Activated gamma-delta T cell (primary cell): Measurements from ENCODE around the gene SLC28A1.
"Not testable (repeated sequence)": the region's sequence is repeated elsewhere in the genome, so short reads cannot be mapped to it uniquely, and the experiment has no call there.

Experiments used
- DNase-seq: peaks from one replicate; lab custom pipeline; 2025; lab: John Stamatoyannopoulos, UW

Gene SLC28A1

DNA sequence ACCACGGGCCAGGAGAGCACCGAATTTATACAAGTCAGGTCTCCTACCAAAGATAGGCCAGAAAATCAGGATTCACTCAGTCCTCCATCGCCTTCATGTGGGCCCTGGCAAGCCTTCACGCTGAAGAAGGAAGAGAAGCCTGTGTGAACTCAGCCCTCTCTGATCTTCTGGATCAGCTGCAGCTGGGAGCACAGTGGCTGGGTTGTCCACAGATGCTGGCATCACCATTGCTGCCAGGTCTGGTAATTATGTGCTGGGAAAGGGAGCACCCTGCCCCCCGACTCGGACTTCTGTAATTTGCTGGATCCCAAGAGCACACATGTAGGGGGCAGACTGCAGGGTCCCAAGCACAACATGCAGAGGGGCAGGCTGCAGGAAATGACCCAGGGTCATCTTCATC, 84.8 kb downstream of the SLC28A1 start:
- no peak for DNase-seq

DNA sequence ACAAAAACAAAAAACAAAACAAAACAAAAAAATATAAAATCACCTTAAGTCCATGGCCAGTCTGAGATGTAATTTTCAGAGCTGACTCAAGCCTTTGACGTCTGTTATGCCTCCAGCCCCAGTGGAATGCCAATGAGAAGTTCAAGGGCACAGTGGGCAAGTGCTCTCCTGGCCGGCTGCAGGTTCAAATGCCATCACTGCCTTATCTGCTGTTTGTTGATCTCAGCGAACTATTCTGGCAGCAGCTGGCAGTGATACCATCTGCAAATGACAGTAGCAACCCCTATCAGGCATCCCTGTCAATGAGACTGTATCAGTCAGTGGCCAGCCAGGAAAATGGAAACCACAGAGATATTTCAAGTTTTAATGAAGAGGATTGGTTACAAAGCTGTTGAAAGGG, 86.4 kb downstream of the SLC28A1 start:
- no peak for DNase-seq

DNA sequence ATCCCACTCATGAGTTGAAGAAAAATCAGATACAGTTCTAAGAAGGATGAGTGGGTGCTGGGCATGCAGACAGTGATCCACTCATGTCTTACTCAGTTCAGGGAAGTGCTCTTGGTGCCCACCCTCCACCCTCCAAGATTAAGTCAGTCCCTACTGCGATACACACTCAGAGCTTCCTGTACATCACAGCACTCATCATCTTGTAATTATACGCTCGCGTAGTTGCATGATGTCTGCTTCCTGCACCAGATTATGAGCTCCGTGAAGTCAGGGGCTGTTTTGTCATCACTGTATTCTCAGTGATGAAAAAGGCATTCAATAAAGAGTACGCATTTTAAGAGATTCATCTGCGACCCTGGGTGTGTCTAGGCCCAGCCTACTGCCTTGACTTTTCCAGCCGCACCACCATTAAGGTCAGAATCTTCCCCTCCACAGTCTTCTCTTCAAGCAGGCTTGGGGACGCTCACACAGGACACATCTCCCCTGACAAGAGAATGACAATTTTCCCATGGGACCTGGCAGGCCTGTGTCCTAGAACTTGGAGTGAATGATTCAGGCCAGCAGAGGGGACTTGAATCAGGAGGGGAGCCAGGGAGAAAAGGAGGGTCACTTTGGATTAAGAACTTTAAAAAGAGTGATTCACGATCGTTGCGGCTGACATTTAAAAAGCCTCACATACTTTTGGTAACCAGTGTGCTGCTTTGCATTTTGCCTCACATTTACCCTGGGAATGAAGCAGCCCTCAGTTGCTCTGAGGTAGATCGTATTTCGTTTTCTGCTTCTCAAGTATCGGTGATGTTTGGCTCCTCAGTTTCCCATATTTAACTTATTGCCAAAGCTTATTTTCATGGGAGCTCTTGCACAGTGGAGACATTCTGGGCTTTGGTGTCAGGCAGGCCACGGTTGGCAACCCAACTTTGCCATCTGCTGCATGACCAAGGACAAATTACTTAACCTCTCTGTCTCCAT, 89.3 kb downstream of the SLC28A1 start:
- no peak for DNase-seq

DNA sequence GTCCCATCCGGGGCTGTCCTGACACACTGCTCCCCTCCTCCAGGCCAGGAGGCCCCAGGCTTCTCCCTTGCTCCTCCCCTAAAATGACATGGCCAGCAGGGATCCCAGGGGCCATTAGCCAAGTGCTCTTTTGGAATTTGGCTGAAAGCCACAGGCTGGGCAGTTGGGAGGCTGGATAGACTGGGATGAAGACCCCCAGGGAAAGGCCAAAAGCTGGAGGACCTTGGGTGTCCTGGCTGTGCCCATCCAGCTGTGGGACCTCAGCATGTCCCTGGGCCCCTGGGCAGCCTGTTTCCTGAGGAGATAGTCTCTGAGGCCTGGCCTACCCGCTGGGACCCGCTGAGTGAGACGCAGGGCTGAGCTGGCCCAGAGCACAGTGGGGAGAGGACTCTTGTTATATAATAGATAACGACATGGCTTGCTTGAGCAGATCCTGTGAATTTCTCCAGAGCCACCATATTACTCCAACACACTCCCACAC, 91.4 kb downstream of the SLC28A1 start:
- DNase-seq, result no peak

DNA sequence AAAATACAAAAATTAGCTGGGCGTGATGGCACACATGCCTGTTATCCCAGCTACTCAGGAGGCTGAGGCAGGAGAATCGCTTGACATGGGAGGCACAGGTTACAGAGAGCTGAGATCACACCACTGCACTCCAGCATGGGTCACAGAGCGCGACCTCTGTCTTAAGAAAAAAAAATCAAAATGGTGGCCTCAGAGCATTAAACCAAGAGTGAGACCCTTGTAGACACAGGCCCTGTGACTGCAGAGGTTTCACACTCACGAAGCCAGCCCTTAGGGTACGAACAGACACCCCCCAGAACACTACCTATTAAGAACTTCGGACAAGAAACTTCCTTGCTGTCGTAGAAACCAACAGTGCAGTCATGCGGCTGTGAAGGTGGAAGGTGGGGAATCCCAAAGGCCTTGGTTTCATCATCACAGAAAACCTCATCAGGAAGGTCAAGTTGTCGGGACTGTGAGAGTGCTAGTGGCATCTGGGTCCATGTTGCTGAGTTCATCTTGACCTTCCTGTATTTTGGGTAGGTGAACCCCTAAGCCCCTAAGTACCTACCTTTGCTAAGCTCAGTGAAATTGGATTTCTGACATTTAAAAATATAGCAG, 92.4 kb downstream of the SLC28A1 start:
- DNase-seq, result no peak

DNA sequence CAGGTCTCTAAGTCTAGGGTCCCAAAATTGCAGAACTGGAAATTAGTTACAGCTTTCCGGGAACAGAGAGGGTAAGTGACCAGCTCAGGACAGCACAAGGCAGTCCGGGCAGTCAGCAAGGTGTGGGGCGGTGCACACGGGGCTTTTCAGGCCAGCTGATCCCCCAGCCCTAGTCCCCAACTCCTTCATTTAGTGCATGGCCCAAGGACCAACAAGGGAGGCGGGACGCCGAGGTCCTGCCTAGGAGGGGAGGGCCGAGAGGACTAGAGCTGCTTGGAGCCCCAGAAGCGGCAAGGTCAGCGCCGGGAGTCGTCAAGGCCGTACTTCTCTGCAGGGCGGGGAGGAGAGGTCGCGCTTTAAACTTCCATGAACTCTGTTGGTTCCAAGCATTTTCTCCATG, 95.2 kb downstream of the SLC28A1 start:
- no peak for DNase-seq

DNA sequence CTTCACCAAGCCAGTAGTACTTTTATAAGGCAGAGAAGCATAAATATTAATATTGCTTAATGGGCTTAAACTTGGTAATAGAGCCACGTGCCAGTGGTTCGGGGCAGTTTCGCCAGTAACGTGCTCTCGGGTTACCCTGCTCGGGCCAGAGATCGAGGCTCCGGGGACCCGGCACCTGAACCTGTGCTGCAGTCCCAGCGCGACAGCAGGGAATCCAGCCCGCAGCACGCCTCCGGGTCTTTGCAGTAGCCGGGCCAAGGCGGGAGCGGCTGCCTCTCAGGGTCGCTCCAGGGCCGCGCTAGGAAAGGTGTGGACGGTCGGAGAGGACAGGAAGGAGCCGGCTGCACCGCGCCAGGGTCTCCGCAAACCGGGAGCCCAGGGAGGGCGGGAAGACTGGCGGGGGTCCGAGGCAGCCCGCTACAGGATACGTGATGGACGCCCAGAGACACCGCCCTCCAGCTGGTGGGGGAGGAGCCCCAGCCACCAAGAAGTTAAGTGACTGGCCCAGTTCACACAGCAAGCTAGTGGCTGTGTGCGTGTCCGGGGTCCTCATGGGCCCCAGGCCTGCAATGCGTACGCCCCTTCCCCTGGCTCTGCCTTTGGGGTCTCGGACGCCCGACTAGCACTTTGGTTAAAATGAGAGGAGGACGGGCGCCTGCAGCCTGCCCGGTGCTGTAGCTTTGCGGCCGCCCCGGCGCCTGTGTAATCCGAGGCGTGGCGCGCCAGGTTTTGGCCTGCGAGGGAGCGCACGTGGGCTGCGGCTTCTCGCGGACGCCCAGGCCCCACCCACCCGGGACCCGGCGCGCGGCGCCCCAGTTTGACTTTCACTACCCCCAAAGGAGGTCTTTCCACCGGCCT, 96.0 kb downstream of the SLC28A1 start:
- peak; percentile 90 for DNase-seq

DNA sequence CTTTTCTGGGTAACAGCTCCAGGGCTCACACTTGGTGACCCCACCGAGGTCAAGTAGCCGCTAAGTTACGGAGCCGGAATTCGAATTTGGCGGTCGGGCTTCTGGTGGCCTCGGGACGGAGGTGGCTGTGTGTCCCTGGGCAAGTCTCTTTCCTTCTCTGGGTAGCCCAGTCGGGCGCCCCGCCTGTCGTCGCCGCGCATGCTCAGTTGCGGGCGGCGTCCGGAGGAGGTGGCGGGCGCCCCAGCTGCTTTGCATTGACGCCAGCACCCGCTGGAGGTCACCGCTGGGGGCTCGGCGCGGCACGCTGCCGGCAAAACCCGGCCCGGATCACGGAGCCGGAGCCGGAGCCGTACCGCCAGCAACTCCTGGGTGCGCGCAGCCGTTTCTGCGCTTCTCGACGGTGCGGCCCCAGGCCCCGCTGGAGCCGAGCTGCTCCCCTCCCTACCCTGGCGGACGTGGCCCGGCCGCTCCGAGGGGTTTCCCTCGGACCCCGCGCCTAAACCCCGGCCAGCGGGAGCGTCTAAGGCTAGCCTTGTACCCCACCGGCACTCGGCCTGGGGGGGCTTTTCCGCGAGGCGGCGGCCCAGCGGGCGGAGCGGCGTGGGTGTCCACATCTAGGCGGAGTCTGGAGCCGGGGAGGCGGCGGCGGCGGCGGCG, 96.7 kb downstream of the SLC28A1 start:
- DNase-seq, result peak; percentile 97

DNA sequence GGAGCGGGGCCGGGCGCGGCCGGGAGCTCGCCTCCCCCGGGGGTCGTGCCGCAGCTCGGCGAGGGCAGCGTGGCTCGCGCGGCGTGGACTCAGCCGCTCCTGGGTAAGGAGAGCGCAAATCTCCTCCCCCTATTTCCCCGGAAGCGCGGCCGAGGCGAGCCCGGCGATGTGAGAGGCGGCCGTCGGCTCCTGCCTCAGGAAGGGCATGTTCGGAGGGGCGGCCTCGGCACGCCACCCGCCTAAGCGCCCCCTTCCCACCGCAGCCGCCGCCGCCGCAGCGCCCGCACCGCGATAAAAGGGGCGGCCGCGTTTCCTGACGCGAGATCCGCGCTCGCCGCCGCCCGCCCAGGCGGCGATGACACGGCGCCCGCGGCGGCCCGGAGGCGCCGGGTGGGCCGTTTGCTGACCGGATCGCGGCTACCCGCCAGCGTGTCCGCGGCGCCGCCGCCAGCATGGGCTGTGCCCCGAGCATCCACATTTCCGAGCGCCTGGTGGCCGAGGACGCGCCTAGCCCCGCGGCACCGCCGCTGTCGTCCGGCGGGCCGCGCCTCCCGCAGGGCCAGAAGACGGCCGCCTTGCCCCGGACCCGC, 97.3 kb downstream of the SLC28A1 start, which contains the start of gene PDE8A:
PDE8A (plus strand) TSS at position 146 of the 590 bp plus-strand sequence; CDS start at position 453, 307 bp downstream.
- peak; percentile 62 for DNase-seq

DNA sequence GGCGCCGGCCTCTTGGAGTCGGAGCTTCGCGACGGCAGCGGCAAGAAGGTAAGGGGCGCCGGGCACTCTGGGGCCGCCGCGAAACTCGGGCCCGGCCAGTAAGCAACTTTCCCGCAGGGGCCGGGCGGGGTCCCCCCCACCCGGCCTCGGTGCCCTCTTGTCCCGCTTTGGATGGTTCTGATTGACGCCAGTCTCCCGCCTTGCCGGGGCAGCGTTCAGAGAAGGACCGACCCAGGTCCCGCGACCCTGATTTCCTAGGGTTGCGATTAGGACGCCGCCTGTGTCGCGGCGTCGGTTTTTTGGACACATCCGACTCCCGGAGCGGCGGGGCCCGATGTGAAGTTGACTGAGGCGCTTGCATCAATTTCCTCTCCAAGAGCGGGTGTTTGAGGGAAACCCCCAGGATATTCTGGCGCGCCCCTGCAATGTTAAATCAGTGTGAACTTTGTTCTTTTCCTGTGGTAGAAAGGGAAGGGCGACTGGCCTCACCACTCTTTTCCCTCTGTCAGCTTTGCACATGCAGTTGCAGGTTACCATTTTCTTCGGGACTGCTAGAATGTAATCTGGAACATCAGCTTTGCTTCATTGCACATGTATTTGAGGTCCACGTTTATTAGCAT, 97.9 kb downstream of the SLC28A1 start:
- DNase-seq, result peak; percentile 41

DNA sequence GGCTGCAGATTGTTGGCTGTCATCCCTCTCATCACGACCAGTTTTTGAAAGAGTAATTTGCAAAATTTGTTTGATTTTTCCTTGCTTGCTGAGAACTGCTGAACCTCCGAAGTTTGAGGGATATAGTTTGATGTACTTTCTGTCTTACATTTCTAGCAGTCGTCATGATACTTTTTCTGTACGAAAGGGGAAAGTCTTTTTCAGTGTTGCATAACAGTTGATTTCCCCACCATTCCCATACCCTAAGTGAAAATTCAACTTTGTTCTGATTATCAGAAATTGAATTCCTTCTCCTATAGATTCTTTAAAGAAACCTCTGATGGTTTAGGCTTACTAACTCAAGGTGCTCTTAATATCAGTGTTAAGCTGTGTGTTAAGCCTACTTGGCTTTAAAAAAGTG, 98.8 kb downstream of the SLC28A1 start:
- no peak for DNase-seq

DNA sequence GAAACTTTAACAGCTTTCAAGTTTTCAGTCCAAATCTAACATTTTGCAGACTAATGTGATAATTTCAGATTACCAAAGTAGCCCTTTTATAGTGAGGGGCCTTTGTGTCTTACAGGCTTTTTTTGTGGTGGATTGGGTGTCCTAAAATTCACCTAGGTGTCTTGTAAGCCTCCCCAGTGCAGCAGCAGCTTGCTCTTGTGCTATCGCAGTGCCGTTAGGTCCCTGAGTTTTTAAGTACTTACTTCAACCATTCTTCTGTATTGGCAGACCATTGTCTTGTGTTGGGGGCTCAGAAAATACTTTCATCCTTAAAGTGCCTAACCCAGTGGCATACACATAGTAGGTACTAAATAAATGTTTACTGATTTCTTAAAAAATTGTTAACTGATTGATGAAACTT, 99.2 kb downstream of the SLC28A1 start:
- DNase-seq, result no peak

DNA sequence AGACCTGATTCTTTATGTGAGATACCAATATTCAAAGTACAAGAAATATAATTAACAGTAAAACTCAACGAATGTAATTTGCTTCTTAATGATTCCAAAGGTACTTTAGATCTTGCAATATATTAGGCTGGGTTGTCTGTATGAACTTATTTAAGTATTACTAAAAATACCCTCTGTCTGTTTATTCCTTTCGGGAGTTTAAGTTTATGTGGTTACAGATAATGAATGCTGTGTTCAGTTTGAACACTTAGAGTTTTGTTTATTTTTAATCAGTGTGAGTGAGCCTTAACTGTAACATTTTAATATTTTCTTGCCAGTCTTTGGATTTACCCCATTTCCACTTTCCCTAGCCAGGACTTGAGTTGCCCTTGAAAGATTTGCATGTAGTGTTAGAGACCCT, 100.7 kb downstream of the SLC28A1 start:
- DNase-seq, result no peak

DNA sequence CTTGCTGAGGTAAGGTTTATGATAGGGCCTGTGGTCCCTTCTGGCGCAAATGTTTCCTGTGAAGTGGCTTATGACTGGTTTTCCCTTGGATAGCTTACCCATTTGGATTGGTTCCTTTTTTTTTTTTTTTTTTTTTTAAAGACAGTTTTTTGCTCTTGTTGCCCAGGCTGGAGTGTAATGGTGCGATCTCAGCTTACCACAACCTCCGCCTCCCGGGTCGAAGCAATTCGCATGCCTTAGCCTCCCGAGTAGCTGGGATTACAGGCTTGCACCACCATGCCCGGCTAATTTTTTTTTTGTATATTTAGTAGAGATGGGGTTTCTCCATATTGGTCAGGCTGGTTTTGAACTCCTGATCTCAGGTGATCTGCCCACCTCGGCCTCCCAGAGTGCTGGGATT, 102.9 kb downstream of the SLC28A1 start:
- not testable (repeated sequence) for DNase-seq

DNA sequence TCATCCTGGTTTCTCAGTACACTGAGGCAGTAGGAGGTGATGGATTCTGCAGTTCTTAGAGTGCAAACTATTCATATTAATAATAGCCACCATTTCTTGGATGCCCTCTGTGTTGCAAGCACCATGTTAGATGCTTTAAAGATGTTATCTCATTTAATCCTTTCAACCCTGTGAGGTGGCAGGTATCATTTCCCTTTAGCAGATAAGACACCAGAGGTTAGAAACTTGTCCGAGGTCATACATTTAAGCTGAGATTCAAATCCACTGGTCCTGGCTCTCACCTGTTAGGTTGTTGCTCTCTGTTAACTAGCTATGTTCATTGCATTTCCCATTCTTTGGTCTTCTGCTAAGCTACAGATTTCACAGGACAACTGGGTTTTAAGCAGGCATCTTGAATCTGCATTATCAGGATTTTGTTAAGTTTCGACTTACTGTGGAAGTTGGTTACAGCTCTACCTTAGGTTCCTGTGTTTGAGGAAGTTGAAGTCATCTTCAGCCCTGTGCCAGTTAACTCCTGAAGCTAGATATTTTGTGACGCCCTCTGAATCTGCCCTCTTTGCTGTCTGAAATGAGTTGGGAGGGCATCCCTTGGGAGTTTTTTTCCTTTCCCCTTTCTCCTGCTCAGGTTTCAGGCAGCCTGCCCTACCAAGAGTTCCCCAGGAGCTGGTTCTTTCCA, 103.6 kb downstream of the SLC28A1 start:
- no peak for DNase-seq

DNA sequence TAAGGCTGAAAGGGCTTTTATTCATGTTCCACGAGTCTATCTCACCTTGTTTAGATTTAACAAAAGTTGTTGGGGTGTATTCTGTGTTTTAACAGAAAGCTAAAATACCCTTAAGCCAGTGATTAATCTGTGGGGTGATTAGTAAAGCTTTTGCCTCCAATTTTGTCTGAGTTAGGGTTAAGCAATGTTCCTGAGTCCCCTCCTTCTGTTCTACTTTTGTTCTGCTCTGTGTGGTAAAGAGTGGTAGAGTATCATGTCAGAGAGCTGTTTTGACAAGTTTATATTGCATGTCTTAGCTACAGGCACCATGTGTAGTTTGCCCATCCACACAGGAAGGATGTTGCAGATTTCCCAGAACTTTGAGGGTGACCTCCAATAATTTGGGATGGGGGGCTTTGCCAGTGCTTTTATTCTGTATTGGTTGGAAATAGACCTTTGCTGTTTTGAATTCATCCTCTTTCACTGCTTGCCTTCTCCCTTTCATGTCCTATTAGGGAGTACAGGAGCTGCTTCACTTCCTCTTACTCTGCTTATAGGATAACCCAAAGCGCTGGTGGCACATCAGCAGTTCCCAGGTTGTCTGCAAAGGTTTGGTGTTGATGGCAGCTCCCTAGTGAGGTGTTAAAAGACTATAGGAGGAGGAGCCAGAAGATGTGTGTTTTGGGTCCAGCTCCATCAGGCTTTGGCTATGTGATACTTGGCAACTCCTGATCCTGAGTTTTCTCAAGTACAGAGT, 104.6 kb downstream of the SLC28A1 start:
- DNase-seq, result no peak

DNA sequence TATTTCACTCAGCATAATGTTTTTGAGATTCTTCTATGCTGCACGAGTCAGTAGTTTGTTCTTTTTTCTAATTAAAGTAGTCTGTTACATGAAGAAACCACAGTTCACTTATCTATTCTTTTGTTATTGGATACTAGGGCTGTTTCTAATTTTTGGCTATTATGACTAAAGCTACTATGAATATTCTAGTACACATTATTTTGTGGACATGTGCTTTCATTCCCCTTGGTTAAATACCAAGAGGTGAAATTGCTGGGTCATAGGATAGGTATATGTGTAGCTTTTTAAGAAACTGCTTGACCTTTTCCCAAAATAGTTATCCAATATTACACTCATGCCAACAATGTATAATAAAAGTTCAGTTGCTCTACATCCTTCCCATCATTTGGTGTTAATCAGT, 106.0 kb downstream of the SLC28A1 start:
- DNase-seq, result no peak

DNA sequence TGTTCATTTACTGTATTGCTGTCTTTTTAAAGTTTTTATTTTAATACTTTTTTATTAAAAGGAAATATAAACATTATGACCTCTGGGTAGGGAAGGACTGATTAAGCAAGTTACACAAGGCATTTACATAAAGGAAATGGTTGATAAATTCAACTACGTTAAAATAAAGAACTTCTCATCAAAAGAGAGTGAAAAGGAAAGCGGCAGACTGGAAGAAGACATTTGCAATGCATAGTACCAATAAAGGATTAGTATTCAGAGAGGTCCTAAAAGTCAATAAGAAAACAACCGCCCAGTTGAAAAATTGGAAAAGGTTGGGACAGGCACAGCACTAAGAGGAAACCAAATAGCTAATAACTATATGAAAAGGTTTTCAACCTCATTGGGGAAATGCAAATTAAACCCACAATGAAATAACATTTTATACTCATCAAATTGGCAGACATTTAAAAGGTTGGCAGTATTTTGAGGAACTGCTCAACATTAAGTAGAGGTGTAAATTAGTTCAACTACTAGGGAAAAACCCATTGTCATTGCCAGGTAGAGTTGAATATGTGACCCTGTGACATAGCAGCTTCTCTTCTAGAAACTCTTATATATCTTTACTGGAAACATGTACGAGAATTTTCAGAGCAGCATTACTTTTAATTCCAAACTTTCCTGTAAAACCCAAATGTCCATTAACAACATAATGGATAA, 106.7 kb downstream of the SLC28A1 start:
- DNase-seq, result no peak
